SK-N-SH treated with all-trans-retinoic acid at 6 μM for 48 hours (cell line): ENCODE results near the gene UGT2A3.

Experiments used
- GLIS3 ChIP-seq: fragments of 250-450 bp; sonication (Bioruptor Pico); IDR thresholded peaks from 2 replicates; pipeline ENCODE4 v1.5.0; 2020; ENCODE audit warnings: mild to moderate bottlenecking, moderate library complexity
- ZNF565 ChIP-seq: fragments of 450-650 bp; formaldehyde crosslinking; conservative IDR thresholded peaks from 2 replicates; pipeline ENCODE4 v1.5.0; 2020; ENCODE audit warnings: low read depth, mild to moderate bottlenecking, moderate library complexity
- ZNF70 ChIP-seq: fragments of 450-650 bp; formaldehyde crosslinking; IDR thresholded peaks from 2 replicates; pipeline ENCODE4 v1.5.0; 2020; ENCODE audit warnings: mild to moderate bottlenecking, moderate library complexity

- TF ChIP-seq GLIS3 (CRISPR knock-in tag) (no peak), ZNF70 (CRISPR knock-in tag) (no peak), ZNF565 (CRISPR knock-in tag) (no peak)
These were observed 45.4 kb upstream of the UGT2A3 start for GRCh38 chr4:68997040-68997439.
